AG04449 (cell line): Measurements from ENCODE around the gene EEFSEC.

Experiments used
- CTCF ChIA-PET: fragments of 350-600 bp; formaldehyde crosslinking; extraction: SDS; loops from one replicate; lab custom pipeline; 2021; ENCODE audit warnings: antibody characterized with exemption; lab: Yijun Ruan, JAX
- POLR2A ChIA-PET: fragments of 400-600, 350-600 bp; formaldehyde crosslinking; extraction: SDS; loops from one replicate; lab custom pipeline; 2020; ENCODE audit warnings: antibody characterized with exemption, inconsistent platforms; lab: Yijun Ruan, JAX
- DNase-seq: peaks from one replicate; pipeline ENCODE4 v3.0.0-alpha.2; 2010; ENCODE audit warnings: low read depth, low spot score
- H3K4me3 ChIP-seq: 2 replicates; pipeline ENCODE4 v1.5.1; 2011; ENCODE audit warnings: low read depth, mild to moderate bottlenecking, control low read depth, low read length
- TF ChIP-seq, protein P1 (sequence below): IDR thresholded peaks from one replicate; pipeline ENCODE4 v1.5.1; 2011; ENCODE audit warnings: mild to moderate bottlenecking, moderate library complexity, low read length, control low read depth, inconsistent platforms; ENCODE audit not compliant: insufficient read depth; ENCODE audit errors: missing control alignments

EEFSEC gene

DNA sequence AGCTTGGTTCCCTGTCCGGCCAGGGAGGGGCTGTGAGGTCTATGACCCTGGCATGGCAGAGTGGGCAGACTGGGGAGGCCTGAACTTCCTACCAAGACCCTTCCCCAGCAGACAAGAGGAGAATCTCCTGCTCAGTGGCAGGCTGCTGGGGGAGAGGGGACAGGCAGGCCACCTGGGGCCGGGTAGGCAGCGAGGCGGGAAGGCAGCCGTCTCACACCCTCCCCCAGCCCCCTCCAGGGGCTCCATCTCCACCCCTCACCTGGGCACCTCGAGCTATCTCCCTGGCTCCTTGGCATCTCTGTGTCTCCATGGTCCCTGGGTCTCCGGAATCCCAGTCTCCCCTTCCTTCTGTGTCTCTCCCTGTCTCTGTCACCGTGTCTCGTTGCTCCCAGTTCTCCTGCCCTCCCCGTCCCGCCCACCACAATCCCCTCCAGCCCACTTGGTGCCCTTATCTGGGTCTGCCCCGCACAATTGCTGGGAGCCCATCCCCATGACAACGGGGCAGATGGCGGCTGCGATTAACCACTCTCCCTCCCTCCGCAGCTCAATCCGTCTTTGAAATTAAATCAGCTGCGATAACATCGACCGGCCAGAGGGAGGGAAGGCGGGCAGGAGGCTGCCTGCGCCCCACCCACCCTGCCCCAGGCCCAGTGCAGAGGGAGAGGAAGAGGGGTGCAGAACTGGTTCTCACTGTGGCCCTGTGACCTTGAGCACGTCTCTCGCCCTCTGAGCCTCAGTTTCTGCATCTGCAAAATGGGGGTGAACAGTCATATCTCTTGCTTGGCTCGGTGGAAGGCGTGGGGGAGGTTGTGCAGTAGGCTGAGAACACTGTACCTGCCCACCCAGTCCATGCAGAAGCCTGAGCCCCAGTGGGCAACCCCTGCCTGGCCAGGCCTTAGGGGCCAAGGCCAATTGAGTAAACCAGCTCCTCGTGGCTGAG, 303.8 kb downstream of the EEFSEC start:
- H3K4me3 ChIP-seq: no peak overlapping the region
- DNase-seq: no peak
- CTCF ChIA-PET: no interaction called here
- TF ChIP-seq, protein P1, sequence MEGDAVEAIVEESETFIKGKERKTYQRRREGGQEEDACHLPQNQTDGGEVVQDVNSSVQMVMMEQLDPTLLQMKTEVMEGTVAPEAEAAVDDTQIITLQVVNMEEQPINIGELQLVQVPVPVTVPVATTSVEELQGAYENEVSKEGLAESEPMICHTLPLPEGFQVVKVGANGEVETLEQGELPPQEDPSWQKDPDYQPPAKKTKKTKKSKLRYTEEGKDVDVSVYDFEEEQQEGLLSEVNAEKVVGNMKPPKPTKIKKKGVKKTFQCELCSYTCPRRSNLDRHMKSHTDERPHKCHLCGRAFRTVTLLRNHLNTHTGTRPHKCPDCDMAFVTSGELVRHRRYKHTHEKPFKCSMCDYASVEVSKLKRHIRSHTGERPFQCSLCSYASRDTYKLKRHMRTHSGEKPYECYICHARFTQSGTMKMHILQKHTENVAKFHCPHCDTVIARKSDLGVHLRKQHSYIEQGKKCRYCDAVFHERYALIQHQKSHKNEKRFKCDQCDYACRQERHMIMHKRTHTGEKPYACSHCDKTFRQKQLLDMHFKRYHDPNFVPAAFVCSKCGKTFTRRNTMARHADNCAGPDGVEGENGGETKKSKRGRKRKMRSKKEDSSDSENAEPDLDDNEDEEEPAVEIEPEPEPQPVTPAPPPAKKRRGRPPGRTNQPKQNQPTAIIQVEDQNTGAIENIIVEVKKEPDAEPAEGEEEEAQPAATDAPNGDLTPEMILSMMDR: no peak
- POLR2A ChIA-PET: no interaction called here

DNA sequence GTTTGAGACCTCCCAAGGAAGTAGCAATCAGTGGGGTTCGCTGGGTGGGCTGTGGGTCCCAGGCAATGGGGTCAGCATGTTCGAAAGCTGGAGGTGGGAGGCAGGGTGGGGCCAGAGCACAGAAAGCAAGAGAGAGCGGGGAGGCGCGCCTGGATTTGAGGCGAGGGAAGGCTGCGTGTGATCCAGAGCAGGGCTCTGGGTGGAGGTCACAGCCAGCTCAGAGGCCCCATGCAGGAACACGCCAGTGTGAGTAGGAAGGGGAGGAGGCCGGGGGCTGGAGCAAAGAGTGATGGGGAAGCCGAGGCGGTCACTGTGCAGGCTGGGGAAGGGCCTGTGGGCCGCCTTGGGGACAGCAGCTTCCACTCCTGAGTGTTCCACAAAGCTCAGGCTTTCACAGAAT, 304.7 kb downstream of the EEFSEC start:
- TF ChIP-seq, protein P1: no peak
- DNase-seq: no peak
- ChIA-PET CTCF (interaction anchor here (0.8 kb wide), 1 partner anchor 16 kb away, joined by 4 read pairs; no protein-coding TSS in a partner anchor), POLR2A (no interaction called here)
- no peak overlapping the region for H3K4me3 ChIP-seq
